SK-N-SH (cell line): ENCODE data around the gene CRYGC. TPM values are rescaled to one million over a fixed set of nuclear protein-coding genes. Genes with fewer than 3 reads are reported as not detected.

Source experiments
- CTCF ChIA-PET: fragments of 300-600, 350-600 bp; formaldehyde crosslinking; extraction: SDS; loops from one replicate; lab custom pipeline; 2021; lab: Yijun Ruan, JAX
- POLR2A ChIA-PET: fragments of 350-600 bp; sonication (Branson Sonifier 250); formaldehyde crosslinking; extraction: SDS; loops from one replicate; lab custom pipeline; 2020; ENCODE audit warnings: antibody characterized with exemption, inconsistent platforms; lab: Yijun Ruan, JAX
- DNase-seq: peaks from one replicate; pipeline ENCODE4 v3.0.0; 2012
- H2AFZ ChIP-seq: fragments of 200-600 bp; sonication (generic); 2 replicates; pipeline ENCODE4 v1.8.1; 2016; ENCODE audit warnings: antibody characterized with exemption, mild to moderate bottlenecking, low read depth
- H3F3A ChIP-seq: fragments of 200-600 bp; sonication (generic); replicated peaks from 2 replicates; pipeline ENCODE3; 2016; ENCODE audit warnings: antibody characterized with exemption, mild to moderate bottlenecking; ENCODE audit not compliant: insufficient read depth
- H3K27ac ChIP-seq, 2 experiments: fragments of 200-500 bp in 1 of 2; fragments of 200-600 bp in 1 of 2; sonication (Bioruptor generic) in 1 of 2; sonication (generic), shearing (Covaris generic) in 1 of 2; 2 replicates each; pipeline versions ENCODE4 v1.5.1 to v1.6.1; 2014 to 2016; ENCODE audit warnings: low read depth in 2 of 2, inconsistent platforms in 1 of 2, low read length in 1 of 2, mild to moderate bottlenecking in 1 of 2, mixed read lengths in 1 of 2
- H3K27me3 ChIP-seq: fragments of 200-600 bp; sonication (generic), shearing (Covaris generic); 2 replicates; pipeline ENCODE4 v1.6.1; 2016; ENCODE audit warnings: mixed run types; ENCODE audit not compliant: insufficient read depth
- H3K36me3 ChIP-seq, 2 experiments: fragments of 200-500 bp in 1 of 2; fragments of 200-600 bp in 1 of 2; sonication (Bioruptor generic) in 1 of 2; sonication (generic) in 1 of 2; replicated peaks in 1 of 2; 2 replicates each; pipeline versions ENCODE3 to v1.5.1; 2014 to 2016; ENCODE audit warnings: low read length in 1 of 2, mild to moderate bottlenecking in 1 of 2; ENCODE audit not compliant: insufficient read depth in 2 of 2, control insufficient read depth in 1 of 2
- H3K4me1 ChIP-seq, 2 experiments: fragments of 200-500 bp in 1 of 2; fragments of 200-600 bp in 1 of 2; sonication (Bioruptor generic) in 1 of 2; sonication (generic), shearing (Covaris generic) in 1 of 2; 2 replicates each; pipeline versions ENCODE4 v1.5.1 to v1.6.1; 2014 to 2016; ENCODE audit warnings: low read depth in 1 of 2, low read length in 1 of 2, mixed run types in 1 of 2; ENCODE audit not compliant: insufficient read depth in 2 of 2, control insufficient read depth in 1 of 2
- H3K4me2 ChIP-seq: fragments of 200-600 bp; sonication (generic), shearing (Covaris generic); 2 replicates; pipeline ENCODE4 v1.6.1; 2017; ENCODE audit warnings: mixed run types
- H3K4me3 ChIP-seq, 2 experiments: fragments of 200-500 bp in 1 of 2; fragments of 200-600 bp in 1 of 2; sonication (Bioruptor generic) in 1 of 2; sonication (generic), shearing (Covaris generic) in 1 of 2; 2 replicates each; pipeline versions ENCODE4 v1.5.1 to v1.8.1; 2014 to 2016; ENCODE audit warnings: low read depth in 2 of 2, inconsistent platforms in 1 of 2, low read length in 1 of 2, mild to moderate bottlenecking in 1 of 2, mixed read lengths in 1 of 2, moderate library complexity in 1 of 2
- H3K79me2 ChIP-seq: fragments of 200-600 bp; sonication (generic); 2 replicates; pipeline ENCODE4 v1.8.1; 2017; ENCODE audit warnings: mild to moderate bottlenecking; ENCODE audit not compliant: insufficient read depth
- H3K9ac ChIP-seq: fragments of 200-600 bp; sonication (generic); 2 replicates; pipeline ENCODE4 v1.6.1; 2017; ENCODE audit warnings: mixed run types
- H3K9me2 ChIP-seq: fragments of 200-600 bp; sonication (generic); 2 replicates; pipeline ENCODE4 v1.6.1; 2017; ENCODE audit warnings: mixed run types
- H3K9me3 ChIP-seq: fragments of 200-600 bp; sonication (generic); 2 replicates; pipeline ENCODE4 v1.6.1; 2017; ENCODE audit warnings: mixed run types, mild to moderate bottlenecking, moderate library complexity
- H4K20me1 ChIP-seq: fragments of 200-600 bp; sonication (generic); 2 replicates; pipeline ENCODE4 v1.6.1; 2017; ENCODE audit warnings: mild to moderate bottlenecking, mixed run types; ENCODE audit not compliant: insufficient read depth
- CHD2 ChIP-seq: fragments of 150-350 bp; IDR thresholded peaks from 2 replicates; pipeline ENCODE4 v1.6.1; 2018; ENCODE audit warnings: low read length; ENCODE audit not compliant: partially characterized antibody
- CTCF ChIP-seq: fragments of 200-600 bp; sonication (generic); IDR thresholded peaks from 2 replicates; pipeline ENCODE4 v1.6.1; 2017; ENCODE audit warnings: antibody characterized with exemption, mild to moderate bottlenecking, moderate library complexity
- EP300 ChIP-seq, 2 experiments: IDR thresholded peaks; 2 replicates each; pipeline versions ENCODE4 v1.4.0 to v1.6.1; 2012; ENCODE audit warnings: borderline replicate concordance in 1 of 2, low read depth in 1 of 2, low read length in 1 of 2
- FOXM1 ChIP-seq: IDR thresholded peaks from 2 replicates; pipeline ENCODE4 v1.4.0; 2012; ENCODE audit warnings: low read depth, mild to moderate bottlenecking
- GATA2 ChIP-seq: sonication (generic); formaldehyde crosslinking; IDR thresholded peaks from 2 replicates; pipeline ENCODE4 v1.5.0; 2020; ENCODE audit warnings: mild to moderate bottlenecking, missing genetic modification reagents
- JUND ChIP-seq: IDR thresholded peaks from 2 replicates; pipeline ENCODE4 v1.4.0; 2012
- MEF2A ChIP-seq: IDR thresholded peaks from 2 replicates; pipeline ENCODE4 v1.4.0; 2012; ENCODE audit warnings: low read depth, borderline replicate concordance
- MXI1 ChIP-seq: IDR thresholded peaks from 2 replicates; pipeline ENCODE4 v1.6.1; 2012; ENCODE audit warnings: mild to moderate bottlenecking, low read depth, low read length, improper control_type of control experiment
- NRF1 ChIP-seq: IDR thresholded peaks from 2 replicates; pipeline ENCODE4 v1.6.1; 2012; ENCODE audit warnings: low read depth, mild to moderate bottlenecking, low read length
- RAD21 ChIP-seq: IDR thresholded peaks from 2 replicates; pipeline ENCODE4 v1.6.1; 2012; ENCODE audit warnings: mild to moderate bottlenecking, low read length
- RFX5 ChIP-seq: IDR thresholded peaks from 2 replicates; pipeline ENCODE4 v1.6.1; 2012; ENCODE audit warnings: mild to moderate bottlenecking, improper control_type of control experiment, low read length
- RXRA ChIP-seq: IDR thresholded peaks from 2 replicates; pipeline ENCODE4 v1.4.0; 2012; ENCODE audit warnings: low read depth, mild to moderate bottlenecking, borderline replicate concordance
- SMC3 ChIP-seq: IDR thresholded peaks from 2 replicates; pipeline ENCODE4 v1.6.1; 2012; ENCODE audit warnings: low read depth, low read length, improper control_type of control experiment
- TAF1 ChIP-seq: IDR thresholded peaks from 2 replicates; pipeline ENCODE4 v1.6.1; 2012; ENCODE audit warnings: low read depth, mild to moderate bottlenecking, low read length, moderate library complexity, borderline replicate concordance
- TEAD4 ChIP-seq: IDR thresholded peaks from 2 replicates; pipeline ENCODE4 v1.4.0; 2012; ENCODE audit warnings: mild to moderate bottlenecking, borderline replicate concordance; ENCODE audit not compliant: insufficient read depth
- USF1 ChIP-seq: IDR thresholded peaks from 2 replicates; pipeline ENCODE4 v1.4.0; 2012; ENCODE audit warnings: low read depth, borderline replicate concordance
- USF2 ChIP-seq: fragments of 150-350 bp; IDR thresholded peaks from 2 replicates; pipeline ENCODE4 v1.6.1; 2017; ENCODE audit warnings: antibody characterized with exemption, low read length, low read depth, borderline replicate concordance
- WGBS: methylation state at CpG from one replicate; pipeline ENCODE4 v1.1.6; 2017; ENCODE audit warnings: low lambda C conversion rate; 5-methylcytosine and 5-hydroxymethylcytosine counted together
- polyA plus RNA-seq, 3 experiments: library from polyadenylated mRNA; depleted of rRNA; stranded (reverse); fragments of >200 nt; gene quantifications; 2 replicates each; pipeline ENCODE4 v1.2.3, GENCODE V29; 2012

The CRYGC gene
- polyA plus RNA-seq, 1 of the 3 experiments (the other 2 are of a cell fraction) = 0.31 TPM

GRCh38 chr2:208128136-208128535 is 1.5 kb downstream of the CRYGC start (continued):
- no peak for TF ChIP-seq CTCF

- H3K9ac ChIP-seq = no peak overlapping the region
- WGBS = 93% methylated on average over 4 of the region's 4 CpGs
- no peak overlapping the region for H2AFZ ChIP-seq
- no peak overlapping the region for H3K4me3 ChIP-seq
- ChIA-PET POLR2A (no interaction called here), CTCF (interaction anchor here (0.6 kb wide), 1 partner anchor 178 kb away, joined by 3 read pairs; no protein-coding TSS in a partner anchor)
- H3K4me1 ChIP-seq = peaks cover 0 to 16% of the 10 kb centered on the region in 2 experiments; a peak in 2 of 4 replicates
- H4K20me1 ChIP-seq = no peaks in the 10 kb centered on the region
- H3F3A ChIP-seq = peaks cover 3% of the 10 kb centered on the region
- no peaks in the 10 kb centered on the region for H3K79me2 ChIP-seq
- no peaks in the 10 kb centered on the region for H3K9me2 ChIP-seq
- H3K9me3 ChIP-seq = no peaks in the 10 kb centered on the region
- no peaks in the 10 kb centered on the region for H3K36me3 ChIP-seq
- no peak for DNase-seq
- TF ChIP-seq EP300 (IDR thresholded peaks at IDR 0.05; ENCODE audit: borderline replicate concordance in 1 of 2, low read depth in 1 of 2, low read length in 1 of 2) = no peak
- no peak for TF ChIP-seq TEAD4
- TF ChIP-seq GATA2 (CRISPR knock-in tag) = no peak
- TF ChIP-seq TAF1 = no peak
- TF ChIP-seq RXRA = no peak
- TF ChIP-seq USF2 = no peak
- TF ChIP-seq FOXM1 = no peak
- TF ChIP-seq JUND = no peak
- TF ChIP-seq MEF2A = no peak
- TF ChIP-seq MXI1 = no peak
- TF ChIP-seq SMC3 = no peak
- no peak for TF ChIP-seq CHD2
- TF ChIP-seq NRF1 = no peak
- no peak overlapping the region for H3K27ac ChIP-seq
- no peak overlapping the region for H3K4me2 ChIP-seq
- H3K27me3 ChIP-seq = no peaks in the 10 kb centered on the region
These were observed 2.5 kb downstream of the CRYGC start for GRCh38 chr2:208127090-208127489.

- no peak overlapping the region for H3K9ac ChIP-seq
- ChIA-PET CTCF (interaction anchor here (0.7 to 1.0 kb wide), 4 partner anchors 23 to 50 kb away, joined by 3 to 4 read pairs (median 3); no protein-coding TSS in a partner anchor), POLR2A (no interaction called here)
- no peaks in the 10 kb centered on the region for H3K79me2 ChIP-seq
- no peak overlapping the region for H2AFZ ChIP-seq
- DNase-seq = no peak
- no peak overlapping the region for H3K4me3 ChIP-seq
- H3K9me3 ChIP-seq = no peaks in the 10 kb centered on the region
- peaks cover 3% of the 10 kb centered on the region for H3F3A ChIP-seq
- no peaks in the 10 kb centered on the region for H3K9me2 ChIP-seq
- no peaks in the 10 kb centered on the region for H4K20me1 ChIP-seq
- no peak overlapping the region for H3K27ac ChIP-seq
- no peaks in the 10 kb centered on the region for H3K36me3 ChIP-seq
- no peak overlapping the region for H3K4me2 ChIP-seq
- H3K4me1 ChIP-seq = peaks cover 0 to 12% of the 10 kb centered on the region in 2 experiments; a peak in 2 of 4 replicates
- no peaks in the 10 kb centered on the region for H3K27me3 ChIP-seq
- 82% methylated on average over 4 of the region's 4 CpGs for WGBS
- TF ChIP-seq TEAD4 = no peak
- TF ChIP-seq RFX5 = no peak
- TF ChIP-seq CTCF = no peak
- TF ChIP-seq CHD2 = no peak
- TF ChIP-seq USF1 = no peak
- TF ChIP-seq RAD21 = no peak
These were observed 4.4 kb downstream of the CRYGC start for GRCh38 chr2:208125251-208125650.
